Measurements from ENCODE around the gene IL36B.
A peak's percentile ranks its signal among the peaks of the same experiment; 100 is the strongest.

The IL36B gene

DNA sequence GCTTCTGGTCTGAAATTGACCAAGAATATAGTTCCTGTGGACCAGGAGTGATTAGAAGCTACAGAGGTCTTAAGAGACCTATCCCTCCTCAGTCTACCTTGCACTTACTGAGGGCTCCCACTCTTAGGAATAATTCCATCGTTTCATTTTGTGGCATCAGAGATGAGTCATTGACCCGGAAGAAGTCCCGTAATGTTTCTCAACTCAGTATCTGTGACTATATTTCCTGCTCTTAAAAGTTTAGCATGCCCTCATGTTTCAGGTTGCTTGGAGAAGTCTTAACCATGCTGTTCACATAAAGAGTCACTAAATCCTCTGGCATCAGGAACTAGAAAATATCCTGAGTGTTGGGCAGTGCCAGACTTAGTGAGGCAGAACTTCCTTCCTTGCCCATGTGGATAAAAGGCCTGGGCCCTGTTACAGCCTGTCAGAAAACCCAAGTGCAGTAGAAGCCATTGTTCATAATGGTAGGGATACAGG, 47.6 kb downstream of the IL36B start, which contains the start of gene IL36A:
TSS of gene IL36A (plus strand) at position 430 of the 480 bp plus-strand sequence. CDS start 413 bp downstream, outside the sequence.
- no peak for FAIRE-seq

DNA sequence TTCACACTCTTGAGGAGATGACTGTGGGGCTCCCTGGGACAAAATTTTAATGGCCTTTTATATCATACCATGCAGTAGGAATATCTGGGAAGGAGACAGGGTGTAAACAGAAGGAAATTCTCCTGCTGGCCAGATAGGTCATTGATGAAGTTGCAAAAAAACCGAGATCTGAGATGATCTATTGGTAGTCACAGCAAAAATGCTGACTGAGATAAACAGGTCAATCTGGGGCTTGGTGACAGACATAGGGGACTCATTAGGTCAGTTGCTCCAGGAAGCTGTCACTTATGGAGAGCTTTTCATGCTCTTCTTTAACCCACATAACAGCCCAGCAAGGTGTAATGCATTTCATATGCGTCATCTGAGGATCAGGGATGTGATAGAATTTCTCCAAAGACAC, 50.0 kb downstream of the IL36B start:
- no peak for FAIRE-seq

DNA sequence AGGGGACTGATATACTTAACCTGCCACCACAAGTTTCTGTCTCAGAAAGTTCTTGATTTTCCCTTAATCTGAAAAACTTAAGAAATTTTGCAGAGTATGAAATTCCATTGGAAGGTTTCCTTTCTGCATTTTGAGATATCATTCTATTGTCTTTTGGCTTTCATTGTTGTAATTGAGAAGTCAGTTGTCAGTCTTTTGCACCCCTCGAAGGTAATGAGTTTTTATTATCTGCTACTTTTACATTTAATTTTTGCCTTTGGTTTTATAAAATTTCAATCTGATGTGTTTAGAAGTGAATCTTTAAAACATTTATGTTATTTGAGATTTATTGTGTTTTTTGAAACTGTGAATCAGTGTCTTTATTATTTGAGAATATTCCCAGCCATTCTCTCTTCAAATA, 52.2 kb downstream of the IL36B start:
- FAIRE-seq: no peak

DNA sequence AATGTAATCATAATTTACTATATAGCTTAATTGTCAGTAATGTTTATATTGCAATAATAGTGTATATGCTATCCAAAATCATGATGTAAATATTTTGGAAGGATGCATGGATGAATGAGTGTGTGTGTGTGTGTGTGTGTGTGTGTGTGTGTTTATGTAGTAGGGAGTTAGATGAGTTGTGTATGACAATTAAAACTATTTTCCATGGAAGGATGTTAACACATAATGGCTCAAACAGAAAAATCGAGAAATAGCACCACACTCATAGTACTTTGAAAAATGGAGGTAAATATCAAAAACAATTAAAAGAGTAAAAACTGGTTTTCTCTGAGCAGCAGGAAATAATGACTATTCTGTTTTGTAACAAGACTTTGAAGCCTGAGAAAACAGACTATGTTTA, 55.5 kb downstream of the IL36B start:
- FAIRE-seq: no peak

DNA sequence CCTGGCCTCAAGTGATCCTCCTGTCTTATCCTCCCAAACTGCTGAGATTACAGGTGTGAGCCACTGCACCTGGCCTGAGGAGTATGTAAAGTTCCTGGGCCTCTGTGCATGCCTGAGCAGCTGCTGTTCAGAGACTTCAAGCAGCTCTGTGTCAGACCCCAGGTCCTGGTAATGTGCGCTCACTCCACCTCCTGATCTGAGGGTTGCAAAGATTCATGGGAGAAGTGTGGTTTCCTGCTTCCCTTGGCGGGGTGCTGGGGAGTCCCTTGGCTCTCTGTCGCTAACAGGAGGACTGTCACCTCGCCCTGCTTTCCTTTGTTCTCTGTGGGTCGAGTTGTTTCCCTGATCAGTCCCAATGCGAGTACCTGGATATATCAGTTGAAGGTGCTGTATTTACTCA, 56.0 kb downstream of the IL36B start:
- no peak for FAIRE-seq

DNA sequence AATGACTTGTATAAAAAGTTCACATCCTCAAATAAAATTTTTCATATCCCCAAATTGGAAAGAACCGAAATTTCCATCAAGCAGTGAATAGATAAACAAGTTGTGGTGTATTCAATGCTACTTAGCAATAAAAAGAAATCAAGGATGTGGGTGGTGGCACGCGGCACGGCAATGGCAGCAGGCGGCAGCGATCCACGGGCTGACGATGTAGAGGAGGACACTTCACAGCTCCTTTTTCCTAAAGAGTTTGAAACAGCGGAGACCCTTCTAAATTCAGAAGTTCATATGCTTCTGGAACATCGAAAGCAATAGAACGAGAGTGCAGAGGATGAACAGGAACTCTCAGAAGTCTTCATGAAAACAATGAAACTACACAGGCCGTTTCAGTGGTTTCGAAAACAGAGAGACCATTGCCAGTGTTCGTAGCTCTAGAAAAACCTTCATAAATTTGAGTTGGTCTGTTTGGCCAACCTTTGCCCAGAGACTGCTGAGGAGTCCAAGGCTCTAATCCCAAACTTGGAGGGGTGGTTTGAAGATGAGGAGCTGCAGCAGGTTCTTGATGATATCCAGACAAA, 57.2 kb downstream of the IL36B start:
- no peak for FAIRE-seq

DNA sequence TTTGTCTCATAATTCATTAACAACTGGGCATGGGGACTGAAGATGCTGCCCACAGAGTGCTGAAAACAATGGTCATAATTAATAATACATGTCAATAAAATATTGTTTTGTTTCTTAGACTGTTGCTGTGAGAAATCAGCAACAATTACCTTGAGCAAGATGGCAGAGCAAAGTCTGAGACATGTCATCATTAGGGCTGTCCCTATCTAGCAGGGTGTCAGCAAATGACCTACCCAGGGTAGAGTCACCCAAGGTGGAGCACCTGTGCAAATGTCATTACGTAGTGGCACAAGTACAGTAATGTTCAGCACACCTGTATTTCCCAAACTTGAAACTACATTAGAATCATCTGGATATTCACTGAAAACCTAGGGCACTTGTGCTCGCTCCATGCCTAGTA, 58.0 kb downstream of the IL36B start:
- no peak for FAIRE-seq

DNA sequence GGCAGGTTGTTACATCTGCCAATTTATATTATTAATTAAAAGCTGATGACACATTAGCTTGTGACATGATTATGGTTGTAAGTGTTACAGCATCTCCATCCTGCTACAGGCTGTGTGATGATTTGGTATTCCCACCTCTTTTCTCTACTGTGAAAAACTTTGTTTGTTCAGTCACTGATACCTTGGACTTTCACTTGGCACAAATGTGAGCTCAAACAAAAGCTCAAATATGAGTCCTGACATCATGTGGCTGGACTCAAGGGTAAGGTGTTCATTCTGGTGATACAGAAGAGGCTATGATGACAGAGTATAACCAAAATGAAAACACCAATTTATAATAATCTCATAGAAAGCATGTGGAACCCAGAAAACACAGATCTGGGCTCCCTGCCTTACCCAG, 58.8 kb downstream of the IL36B start:
- no peak for FAIRE-seq

DNA sequence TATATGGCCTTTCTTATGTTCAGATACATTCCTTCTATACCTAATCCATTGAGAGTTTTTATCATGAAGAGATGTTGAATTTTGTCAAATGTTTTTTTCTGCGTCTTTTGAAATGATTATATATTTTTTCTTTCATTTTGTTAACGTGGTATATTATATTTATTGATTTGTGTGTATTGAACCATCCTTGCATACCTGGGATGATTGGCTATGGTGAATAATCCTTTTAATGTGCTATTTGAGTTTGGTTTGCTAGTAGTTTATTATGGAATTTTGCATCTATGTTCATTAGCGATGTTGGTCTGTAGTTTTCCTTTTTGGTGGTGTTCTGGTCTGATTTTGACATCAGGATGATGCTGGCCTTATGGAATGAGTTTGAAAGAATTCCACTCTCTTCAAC, 63.1 kb downstream of the IL36B start:
- FAIRE-seq: peak; percentile 14

DNA sequence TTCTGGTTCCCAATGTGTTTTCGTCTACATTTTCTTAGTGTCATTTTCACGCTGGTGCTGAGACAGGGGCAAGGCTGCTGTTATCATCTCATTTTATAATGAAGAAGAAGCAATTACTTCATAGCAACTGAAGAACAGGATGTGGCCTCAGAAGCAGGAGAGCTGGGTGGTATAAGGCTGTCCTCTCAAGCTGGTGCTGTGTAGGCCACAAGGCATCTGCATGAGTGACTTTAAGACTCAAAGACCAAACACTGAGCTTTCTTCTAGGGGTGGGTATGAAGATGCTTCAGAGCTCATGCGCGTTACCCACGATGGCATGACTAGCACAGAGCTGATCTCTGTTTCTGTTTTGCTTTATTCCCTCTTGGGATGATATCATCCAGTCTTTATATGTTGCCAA, 67.6 kb downstream of the IL36B start:
- FAIRE-seq: no peak

DNA sequence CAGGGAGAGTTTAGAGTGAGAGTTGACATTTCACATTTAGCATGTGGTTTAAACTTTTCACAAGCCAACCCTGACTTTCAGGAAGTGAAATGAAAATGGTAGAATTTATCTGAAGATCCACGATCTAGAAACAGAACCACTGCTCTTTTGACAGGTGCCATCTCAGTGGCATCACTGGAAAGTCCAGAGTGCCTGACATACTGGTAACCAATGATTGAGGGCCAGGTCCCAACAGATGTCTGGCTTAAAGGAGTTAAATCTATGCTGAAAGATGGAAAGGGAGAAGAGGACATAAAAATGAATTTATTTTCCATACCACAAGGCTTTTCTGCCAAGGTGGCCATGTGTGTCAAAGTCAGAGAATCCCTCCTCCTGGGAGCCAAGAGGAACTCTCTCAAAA, 72.1 kb downstream of the IL36B start:
- FAIRE-seq: no peak

DNA sequence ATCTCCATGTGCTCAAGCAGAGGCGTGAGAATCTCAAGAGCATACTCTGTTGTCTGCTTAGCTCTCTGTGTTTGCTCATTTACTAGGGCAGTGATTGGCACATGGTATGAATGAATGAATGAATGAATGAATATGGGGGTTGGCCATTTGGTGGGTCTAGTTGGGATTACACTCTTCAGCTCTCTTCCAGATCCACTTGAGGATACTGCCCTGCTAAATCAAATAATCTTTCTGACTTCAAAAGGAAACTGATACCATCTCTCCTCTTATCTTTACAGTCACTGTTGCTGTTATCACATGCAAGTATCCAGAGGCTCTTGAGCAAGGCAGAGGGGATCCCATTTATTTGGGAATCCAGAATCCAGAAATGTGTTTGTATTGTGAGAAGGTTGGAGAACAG, 72.9 kb downstream of the IL36B start:
- FAIRE-seq: no peak

DNA sequence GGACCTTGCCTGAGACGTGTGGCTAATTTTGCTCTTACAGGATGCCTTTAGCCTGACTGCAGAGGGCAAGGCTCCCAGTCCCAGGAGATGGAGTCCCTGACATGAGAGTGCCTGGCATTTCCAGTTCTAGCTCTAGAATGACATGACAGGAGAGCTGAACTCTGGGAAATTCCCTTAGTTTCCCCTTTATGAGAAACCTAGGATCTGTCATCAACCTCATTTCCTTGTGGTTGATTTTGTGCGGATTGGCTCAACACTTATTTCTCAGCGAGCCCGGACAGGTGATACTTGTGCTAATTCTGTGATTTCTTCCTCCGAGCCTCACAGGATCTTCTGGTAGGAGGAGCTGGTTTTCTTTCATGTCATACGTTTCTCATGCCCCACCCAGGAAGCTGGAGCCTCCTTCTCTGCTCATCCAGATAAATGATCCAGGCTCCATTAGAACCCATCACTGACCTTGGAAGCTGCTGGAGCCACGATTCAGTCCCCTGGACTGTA, 75.1 kb downstream of the IL36B start, which contains the start of gene IL36G:
TSS of gene IL36G (plus strand) at position 448 of the 498 bp plus-strand sequence. CDS start 633 bp downstream, outside the sequence.
- no peak for FAIRE-seq
